Bone marrow (tissue), 2 donors: ENCODE results near the gene PPP3CB.

Experiments
- DNase-seq, 2 donors: peaks; one replicate each; lab custom pipeline; 2025; lab: John Stamatoyannopoulos, UW

Gene PPP3CB

DNA sequence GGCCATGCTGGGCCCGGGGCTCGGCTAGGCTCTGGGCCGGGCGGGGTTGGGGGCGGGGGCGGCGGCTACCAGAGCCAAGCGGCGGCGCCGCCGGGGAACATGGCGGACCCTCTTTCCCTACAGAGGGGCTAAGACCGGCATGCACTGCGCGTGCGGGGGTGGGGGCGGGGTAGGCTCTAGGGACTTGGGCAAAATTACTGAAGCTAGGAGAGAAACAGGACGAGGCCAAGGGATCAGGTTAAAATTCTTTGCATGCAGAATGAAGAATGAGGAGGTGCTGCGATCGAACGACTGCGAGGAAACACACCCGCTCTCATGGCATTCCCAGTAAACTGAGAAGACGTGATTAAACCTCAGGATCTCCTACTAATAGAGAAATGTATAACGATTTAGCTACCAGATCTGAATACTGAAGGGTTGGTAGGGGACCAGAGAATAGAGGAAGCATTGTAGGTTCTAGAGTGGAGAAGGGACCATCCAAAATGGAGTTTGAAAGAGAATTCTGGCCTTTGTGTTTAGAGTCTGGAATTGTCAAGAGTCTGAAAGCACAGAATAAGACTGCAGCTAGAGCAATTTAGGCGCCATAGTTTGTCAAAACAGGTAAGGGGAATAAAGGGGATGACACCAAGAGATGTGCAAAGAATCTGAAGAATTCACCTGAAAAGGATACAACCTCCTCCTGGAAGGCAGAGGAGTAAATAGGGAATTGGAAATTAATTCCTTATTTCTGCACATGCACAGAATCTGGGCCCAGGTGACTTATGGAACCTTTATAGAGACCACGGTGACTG lies at the start of gene PPP3CB:
Gene PPP3CB (minus strand): TSS at position 141 of the 791 bp plus-strand sequence. CDS start 135 bp downstream, at position 6.
- DNase-seq: peak; percentile 95 to 99

GRCh38 chr10:73545357-73545756 lies 49.5 kb upstream of the PPP3CB start:
- no peak for DNase-seq

- DNase-seq: no peak
Measured at GRCh38 chr10:73537709-73538108, 41.9 kb upstream of the PPP3CB start.

DNA sequence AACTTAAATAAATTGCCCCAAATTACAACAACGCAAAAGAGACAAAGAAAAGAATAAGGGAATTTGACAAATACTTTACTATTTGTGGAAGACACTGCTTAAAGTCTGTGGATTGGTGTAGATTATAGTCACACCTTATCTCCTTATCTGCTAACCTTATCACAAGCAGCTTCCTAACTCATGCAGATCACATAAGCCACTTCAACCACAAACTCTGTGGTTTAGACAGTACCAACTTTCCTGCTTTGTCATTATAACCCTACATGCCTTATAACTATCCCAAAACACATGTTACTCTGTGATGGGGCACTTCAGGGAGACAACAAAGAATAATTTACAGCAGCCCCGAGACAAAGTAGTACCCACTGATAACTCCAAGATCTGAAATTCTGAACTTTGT lies 41.5 kb upstream of the PPP3CB start:
- no peak for DNase-seq

DNA sequence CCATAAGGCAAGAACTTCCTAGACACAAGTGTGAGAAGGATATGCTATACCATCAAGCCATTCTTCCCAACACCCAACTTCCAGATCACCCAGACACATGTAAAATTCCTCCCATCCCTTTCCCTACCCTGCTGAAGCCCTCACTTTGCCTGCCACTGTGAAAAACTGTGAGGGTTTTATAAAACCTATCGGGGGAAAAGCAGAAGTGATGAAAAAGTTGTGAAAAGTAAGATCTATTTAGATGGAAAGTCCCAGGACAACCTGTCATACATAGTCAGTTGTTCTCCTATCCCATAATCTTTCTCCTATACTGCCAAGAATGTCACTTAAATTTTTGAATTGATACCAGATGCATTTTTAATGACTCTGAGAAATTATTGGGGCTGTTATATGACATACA lies 39.0 kb upstream of the PPP3CB start:
- DNase-seq: no peak

- DNase-seq: peak in 1 of 2 donors; percentile 68
Measured at GRCh38 chr10:73529089-73529832, 33.4 kb upstream of the PPP3CB start.

DNA sequence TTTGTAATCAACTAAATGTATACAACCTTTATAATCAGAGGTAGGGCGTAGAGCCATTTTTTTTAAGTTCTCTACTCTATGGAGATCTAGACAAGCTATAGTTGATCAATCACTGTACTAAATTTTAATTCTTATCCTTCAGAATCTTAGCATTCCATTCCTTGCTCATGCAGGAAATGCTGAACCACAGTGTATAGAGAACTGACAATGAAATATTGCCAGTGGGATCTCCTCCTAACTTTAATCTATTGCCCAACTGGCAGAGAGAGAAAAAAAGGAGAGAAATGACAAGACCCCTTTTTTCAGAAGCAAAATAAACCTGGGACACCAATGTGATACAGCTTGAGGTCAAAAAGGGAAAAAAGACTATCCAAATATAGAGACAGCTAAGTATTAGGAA lies 26.4 kb upstream of the PPP3CB start:
- DNase-seq: no peak

- DNase-seq: no peak
Measured at GRCh38 chr10:73519336-73519735, 23.5 kb upstream of the PPP3CB start.

DNA sequence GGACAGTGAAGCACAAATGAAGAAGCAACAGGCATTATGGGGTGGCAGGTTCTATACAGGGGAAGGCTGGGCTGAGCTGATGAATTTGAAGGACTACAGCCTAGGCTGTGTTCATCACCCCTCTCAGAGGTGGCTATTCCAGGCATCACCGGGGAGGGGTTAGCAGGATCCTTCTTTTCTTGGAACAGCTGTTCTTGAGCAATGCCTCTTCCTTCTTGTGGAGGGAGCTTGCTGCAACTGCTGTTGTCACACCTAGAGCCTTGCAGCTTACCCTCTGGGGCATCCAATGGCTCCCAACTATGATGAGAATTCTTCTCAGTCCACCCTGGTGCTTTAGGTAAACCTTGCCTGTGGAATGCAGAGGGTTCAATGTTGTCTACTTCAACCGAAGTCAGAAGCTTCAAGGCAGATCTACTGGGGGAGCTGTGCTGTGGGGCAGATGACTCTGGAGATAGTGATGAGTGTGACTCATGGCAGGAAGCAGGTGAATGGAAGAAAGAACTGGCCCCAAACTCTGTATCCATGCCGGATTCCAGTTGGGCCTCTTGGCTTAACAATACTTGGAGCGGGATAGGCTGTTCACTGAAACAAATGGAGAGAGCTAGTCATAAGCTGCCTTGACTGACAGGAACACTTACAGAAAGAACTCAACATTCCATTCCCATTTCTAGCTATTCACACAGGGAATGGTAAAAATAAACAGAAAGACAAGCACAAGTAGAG lies 21.5 kb upstream of the PPP3CB start:
- DNase-seq: no peak

- no peak for DNase-seq
Measured at GRCh38 chr10:73512207-73512743, 16.5 kb upstream of the PPP3CB start.

DNA sequence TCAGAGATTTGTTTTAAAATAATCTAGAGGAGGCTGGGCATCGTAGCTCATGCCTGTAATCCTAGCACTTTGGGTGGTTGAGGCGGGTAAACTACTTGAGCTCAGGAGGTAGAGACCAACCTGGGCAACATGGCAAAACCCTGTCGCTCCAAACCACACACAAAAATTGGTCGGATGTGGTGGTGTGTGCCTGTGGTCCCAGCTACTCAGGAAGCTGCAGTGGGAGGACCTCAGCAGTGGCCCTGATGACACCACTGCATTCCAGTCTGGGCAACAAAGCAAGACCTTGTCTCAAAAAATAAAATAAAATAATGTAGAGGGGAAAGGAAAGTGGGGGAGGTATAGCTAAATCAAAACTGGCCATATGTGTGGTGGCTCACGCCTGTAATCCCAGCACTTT lies 13.9 kb upstream of the PPP3CB start:
- no peak for DNase-seq

DNA sequence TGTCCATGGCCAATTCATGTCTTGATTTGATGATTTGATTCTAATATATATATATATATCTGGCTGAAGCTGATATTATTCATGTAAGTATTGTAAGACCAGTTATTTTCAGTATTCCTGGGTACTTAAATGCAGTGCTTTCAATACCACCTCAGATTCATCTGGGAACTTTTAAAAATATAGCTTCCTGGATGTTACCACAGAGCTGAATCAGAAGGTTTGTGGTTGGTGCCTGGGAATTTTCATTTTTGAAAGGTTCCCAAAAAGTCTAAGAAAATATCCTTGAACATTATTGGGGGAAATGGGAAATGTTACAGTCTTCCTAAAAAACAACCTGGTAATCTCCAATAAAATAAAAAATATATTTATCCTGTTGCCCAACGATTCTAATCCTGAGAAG lies 10.7 kb upstream of the PPP3CB start:
- no peak for DNase-seq

- DNase-seq: no peak
Measured at GRCh38 chr10:73506074-73506473, 10.2 kb upstream of the PPP3CB start.

GRCh38 chr10:73503037-73503436 lies 7.2 kb upstream of the PPP3CB start:
- no peak for DNase-seq

DNA sequence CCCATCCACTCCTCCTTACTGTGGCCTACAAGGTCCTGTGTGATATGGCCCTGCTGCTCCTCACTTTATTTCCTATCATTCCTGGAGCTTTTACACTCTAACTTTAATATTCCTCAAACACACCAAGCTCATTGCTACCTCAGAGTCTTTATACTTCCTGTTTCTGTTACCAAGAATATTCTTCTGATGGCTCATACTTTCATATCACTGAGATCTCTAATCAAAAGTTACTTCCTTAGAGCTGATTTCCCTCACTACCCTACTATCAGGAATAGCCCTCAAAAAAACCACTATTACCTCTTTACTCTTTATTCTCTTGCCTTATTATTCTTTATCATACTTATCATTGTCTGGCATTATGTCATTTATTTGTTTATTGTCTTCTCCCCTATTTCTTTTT lies 5.8 kb upstream of the PPP3CB start:
- peak in 1 of 2 donors; percentile 62 for DNase-seq

DNA sequence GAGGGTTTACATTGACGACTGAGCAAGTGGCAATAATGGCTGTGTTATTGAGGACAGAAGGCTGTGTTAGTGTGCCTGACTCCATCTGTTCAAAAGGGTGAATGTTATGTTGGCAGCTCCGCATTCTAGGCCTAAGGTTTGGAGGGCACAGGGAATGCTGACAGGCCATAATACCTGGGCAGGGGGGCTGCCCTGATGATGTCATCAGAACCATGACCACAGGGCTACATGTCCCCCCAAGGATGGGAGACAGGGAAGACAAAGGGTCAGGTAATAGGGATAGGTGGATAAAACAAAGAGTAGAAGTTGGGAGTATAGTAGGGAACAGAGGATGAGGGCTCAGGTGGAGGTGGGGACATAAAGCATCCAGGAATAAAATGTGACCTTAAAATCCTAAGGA lies 1.8 kb upstream of the PPP3CB start:
- no peak for DNase-seq

GRCh38 chr10:73495226-73495883 lies 469 bp downstream of the PPP3CB start:
- peak; percentile 84 to 99 for DNase-seq

DNA sequence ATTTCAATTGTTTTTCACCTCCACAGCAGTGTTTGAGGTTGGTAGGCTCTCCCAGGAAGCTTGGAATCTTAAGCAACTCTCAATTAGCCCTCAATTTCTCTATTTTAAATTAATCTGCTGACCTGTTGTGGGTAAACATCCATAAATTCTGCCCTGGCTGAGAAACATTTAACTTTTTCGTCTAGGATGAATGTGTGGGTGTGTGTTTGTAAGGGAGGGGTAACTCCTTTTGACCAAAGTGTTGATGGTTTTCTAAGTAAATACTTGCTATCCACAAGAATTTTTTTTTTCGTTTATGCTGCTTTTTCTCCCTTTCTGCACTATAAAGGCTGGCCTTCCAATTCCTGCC lies 973 bp downstream of the PPP3CB start:
- DNase-seq: no peak

- no peak for DNase-seq
Measured at GRCh38 chr10:73494213-73494612, 1.6 kb downstream of the PPP3CB start.

- no peak for DNase-seq
Measured at GRCh38 chr10:73493781-73494180, 2.0 kb downstream of the PPP3CB start.

GRCh38 chr10:73486601-73487000 lies 9.2 kb downstream of the PPP3CB start:
- no peak for DNase-seq

DNA sequence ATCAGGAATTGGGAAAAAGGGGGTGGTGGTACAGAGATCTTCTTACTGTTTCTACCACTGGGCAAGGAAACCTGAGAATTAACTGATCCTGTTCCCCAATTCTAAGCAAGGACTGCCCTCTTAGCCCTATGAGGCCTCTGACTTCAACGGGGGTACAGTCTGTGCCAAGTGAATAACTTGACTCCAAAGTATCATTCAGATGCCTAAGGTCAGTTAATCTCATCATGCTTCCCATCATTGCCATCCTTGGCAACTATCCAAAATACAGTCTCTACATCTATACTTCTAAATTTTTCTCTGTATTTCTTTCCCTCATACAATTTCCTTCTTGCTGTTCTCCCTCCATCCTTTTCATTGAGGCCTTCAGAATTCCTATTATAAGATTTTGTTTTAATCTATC lies 10.5 kb downstream of the PPP3CB start:
- DNase-seq: no peak
